Activated T-cell treated with anti-CD3 and anti-CD28 coated beads for 48 hours (primary cell): ENCODE results near the gene KRTAP10-7.
"Not testable (repeated sequence)": the region's sequence is repeated elsewhere in the genome, so short reads cannot be mapped to it uniquely, and the experiment has no call there.

Source experiments
- DNase-seq: peaks from one replicate; pipeline ENCODE4 v3.0.0-alpha.2; 2020; ENCODE audit warnings: low read depth

Gene KRTAP10-7

GRCh38 chr21:44612029-44612486 lies 11.7 kb downstream of the KRTAP10-7 start, which contains the start of gene KRTAP10-8:
Gene KRTAP10-8 (plus strand): TSS chr21:44612079. CDS start chr21:44612101, 22 bp downstream.
- no peak for DNase-seq

GRCh38 chr21:44612669-44613229 lies 12.4 kb downstream of the KRTAP10-7 start:
- no peak for DNase-seq

- DNase-seq, result no peak
Observed at GRCh38 chr21:44613386-44614155, 13.2 kb downstream of the KRTAP10-7 start.

GRCh38 chr21:44614161-44614631 lies 13.8 kb downstream of the KRTAP10-7 start:
- DNase-seq, result no peak

GRCh38 chr21:44614961-44615391 lies 14.6 kb downstream of the KRTAP10-7 start:
- no peak for DNase-seq

- DNase-seq, result no peak
Observed at GRCh38 chr21:44615466-44615865, 15.1 kb downstream of the KRTAP10-7 start.

- DNase-seq, result no peak
Observed at GRCh38 chr21:44615911-44616590, 15.7 kb downstream of the KRTAP10-7 start.

GRCh38 chr21:44616591-44616926 lies 16.2 kb downstream of the KRTAP10-7 start:
- DNase-seq, result no peak

GRCh38 chr21:44617071-44617501 lies 16.7 kb downstream of the KRTAP10-7 start:
- DNase-seq, result no peak

GRCh38 chr21:44618504-44618903 lies 18.1 kb downstream of the KRTAP10-7 start:
- no peak for DNase-seq

- peak; percentile 22 for DNase-seq
Observed at GRCh38 chr21:44618909-44619308, 18.5 kb downstream of the KRTAP10-7 start.

GRCh38 chr21:44619886-44620285 lies 19.5 kb downstream of the KRTAP10-7 start:
- DNase-seq, result no peak

- DNase-seq, result no peak
Observed at GRCh38 chr21:44623575-44623974, 23.2 kb downstream of the KRTAP10-7 start.

- DNase-seq, result no peak
Observed at GRCh38 chr21:44625756-44626155, 25.4 kb downstream of the KRTAP10-7 start.

GRCh38 chr21:44626262-44626661 lies 25.9 kb downstream of the KRTAP10-7 start:
- DNase-seq, result no peak

GRCh38 chr21:44626673-44627143 lies 26.3 kb downstream of the KRTAP10-7 start, which contains the start of gene KRTAP10-9:
Gene KRTAP10-9 (plus strand): TSS chr21:44627093. CDS start chr21:44627172, 79 bp downstream.
- DNase-seq, result no peak

- DNase-seq, result not testable (repeated sequence)
Observed at GRCh38 chr21:44627181-44627822, 26.9 kb downstream of the KRTAP10-7 start.

GRCh38 chr21:44627831-44628233 lies 27.4 kb downstream of the KRTAP10-7 start:
- DNase-seq, result not testable (repeated sequence)

GRCh38 chr21:44628707-44629391 lies 28.5 kb downstream of the KRTAP10-7 start:
- DNase-seq, result no peak

- DNase-seq, result no peak
Observed at GRCh38 chr21:44630440-44630839, 30.0 kb downstream of the KRTAP10-7 start.

GRCh38 chr21:44632067-44632466 lies 31.7 kb downstream of the KRTAP10-7 start:
- no peak for DNase-seq
